GM04504 (cell line): ENCODE results near the gene RIN3.

Experiments
- DNase-seq: peaks from one replicate; pipeline ENCODE4 v3.0.0-alpha.2; 2012; ENCODE audit warnings: low read depth

RIN3 gene

GRCh38 chr14:92687681-92688433, 174.3 kb downstream of the RIN3 start:
- no peak for DNase-seq

GRCh38 chr14:92688434-92689375, 175.1 kb downstream of the RIN3 start:
- DNase-seq, result no peak

- DNase-seq, result no peak
Measured at GRCh38 chr14:92690171-92691011, 176.8 kb downstream of the RIN3 start.

GRCh38 chr14:92692822-92693226, 179.2 kb downstream of the RIN3 start:
- DNase-seq, result no peak

DNA sequence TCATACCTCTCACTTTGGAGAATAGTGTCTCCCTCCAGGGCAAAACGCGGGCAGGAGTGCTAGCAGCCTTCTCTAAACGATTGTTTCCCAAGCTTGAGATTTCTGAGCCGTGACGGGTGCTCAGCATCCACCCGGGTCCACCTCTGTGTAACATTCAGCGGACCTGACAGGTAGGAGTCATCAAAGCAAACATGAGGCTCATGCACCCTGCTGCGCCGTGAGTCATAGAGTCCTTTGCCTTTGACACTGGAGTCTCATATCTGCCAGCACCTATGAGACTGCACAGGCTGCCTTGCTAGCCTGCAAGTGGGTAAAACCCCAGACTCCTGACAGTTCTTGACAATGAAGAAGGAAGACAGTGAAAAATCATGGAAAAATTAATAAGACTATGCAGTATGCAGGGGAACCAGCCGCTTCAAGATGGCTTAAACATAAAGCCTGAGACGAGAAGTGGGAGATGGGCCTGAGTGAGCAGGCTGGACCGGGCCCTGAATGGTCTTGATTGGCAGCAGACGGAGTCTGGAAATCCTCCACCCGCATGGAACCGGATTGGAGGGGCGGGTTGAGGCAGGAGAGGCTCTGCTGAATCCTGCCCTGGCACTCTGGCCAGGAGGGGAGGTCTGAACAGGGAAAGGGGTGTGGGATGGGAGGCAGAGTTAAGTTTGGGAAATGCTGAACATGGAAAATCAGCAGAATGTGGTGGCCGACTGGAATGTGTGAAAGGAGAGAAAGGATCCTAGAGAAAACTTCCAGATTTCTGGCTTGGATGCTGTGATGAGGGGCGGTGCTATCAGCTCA, 180.6 kb downstream of the RIN3 start:
- no peak for DNase-seq

DNA sequence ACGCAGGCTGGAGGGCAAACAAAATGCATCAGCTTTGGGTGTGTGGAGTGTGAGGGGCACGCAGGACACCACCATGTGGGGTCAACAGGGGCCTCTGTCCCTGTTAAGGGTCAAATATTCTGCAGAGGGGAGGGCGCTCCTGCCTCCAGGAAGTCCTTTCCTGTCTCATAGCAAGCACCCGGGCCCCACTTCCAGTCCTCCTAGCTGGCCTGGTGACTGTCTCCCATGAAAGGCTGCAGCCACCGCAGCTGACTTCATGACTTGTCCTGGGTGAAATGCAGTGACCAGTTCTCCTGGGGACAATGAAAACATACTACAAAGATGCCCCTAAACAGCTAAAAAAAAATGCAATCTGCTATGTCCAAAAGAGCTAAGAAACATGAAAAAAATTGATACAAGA, 181.2 kb downstream of the RIN3 start:
- no peak for DNase-seq

DNA sequence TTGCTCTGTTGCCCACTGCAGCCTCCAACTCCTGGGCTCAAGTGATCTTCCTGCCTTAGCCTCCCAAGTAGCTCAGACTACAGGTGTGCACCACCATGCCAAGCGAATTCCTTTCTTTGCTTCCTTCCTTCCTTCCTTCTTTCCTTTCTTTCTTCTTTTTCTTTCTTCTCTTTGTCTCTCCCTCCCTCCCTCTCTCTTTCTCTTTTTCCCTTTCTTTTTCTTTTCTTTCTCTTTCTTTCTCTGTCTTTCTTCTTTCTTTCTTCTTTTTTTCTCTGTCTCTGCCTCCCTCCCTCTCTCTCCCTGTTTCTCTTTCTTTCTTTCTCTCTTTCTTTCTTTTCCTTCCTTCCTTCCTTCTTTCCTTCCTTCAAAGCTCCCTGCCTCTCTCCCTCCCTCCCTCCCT, 182.0 kb downstream of the RIN3 start:
- DNase-seq, result no peak

DNA sequence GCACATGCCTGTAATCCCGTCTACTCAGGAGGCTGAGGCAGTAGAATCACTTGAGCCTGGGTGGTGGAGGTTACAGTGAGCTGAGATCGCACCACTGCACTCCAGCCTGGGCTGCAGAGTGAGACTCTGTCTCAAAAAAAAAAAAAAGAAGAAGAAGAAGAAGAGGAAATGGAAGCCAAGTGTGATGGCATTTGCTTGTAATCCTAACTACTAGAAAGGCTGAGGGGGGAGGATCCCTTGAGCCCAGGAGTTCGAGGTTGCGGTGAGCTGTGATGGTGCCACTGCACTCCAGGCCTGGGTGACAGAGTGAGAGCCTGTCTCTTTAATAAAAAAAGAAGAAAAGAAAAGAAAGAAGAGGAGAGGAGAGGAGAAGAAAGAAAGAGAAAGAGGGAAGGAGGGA, 182.8 kb downstream of the RIN3 start:
- DNase-seq, result no peak

DNA sequence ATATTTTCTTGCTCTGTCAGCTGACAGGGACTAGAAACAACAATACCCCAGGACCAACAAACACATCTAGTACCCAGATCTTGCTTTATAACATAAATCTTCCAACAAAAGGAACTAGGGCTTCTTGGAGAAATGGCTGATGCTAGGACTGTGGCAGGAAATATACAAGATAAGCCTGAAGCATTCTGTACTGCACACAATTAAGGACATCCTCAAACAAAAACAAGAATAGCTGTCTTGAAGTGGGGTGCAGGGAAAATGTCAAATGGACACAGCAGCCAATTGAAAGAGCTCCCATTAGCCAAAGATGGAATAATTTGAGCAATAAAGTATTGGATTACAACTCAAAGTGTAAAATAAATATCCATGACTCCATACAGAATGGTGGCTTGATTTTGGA, 184.8 kb downstream of the RIN3 start:
- DNase-seq, result no peak

GRCh38 chr14:92701826-92702225, 188.2 kb downstream of the RIN3 start:
- DNase-seq, result no peak

GRCh38 chr14:92702441-92702918, 188.9 kb downstream of the RIN3 start:
- DNase-seq, result no peak

- no peak for DNase-seq
Measured at GRCh38 chr14:92703516-92703915, 189.9 kb downstream of the RIN3 start.

- no peak for DNase-seq
Measured at GRCh38 chr14:92704036-92704804, 190.6 kb downstream of the RIN3 start.

DNA sequence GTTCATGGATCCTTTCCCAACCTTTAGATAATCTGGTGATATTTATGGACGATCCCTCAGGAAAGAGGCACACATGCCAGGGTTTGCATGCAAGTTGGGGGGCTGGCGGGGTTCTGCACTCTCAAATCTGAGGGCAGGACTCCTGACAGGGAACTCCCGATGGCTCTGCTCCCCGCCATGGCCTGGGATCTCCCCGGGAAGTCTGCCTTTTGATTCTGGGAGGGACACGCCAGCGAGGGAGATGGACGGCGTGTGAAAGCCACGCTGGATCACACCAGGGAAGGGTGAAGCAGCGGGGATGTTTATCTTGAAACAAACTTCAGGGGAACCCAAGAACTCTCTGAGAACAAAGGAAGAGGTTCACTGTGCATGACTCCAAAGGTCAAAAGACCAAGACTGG, 191.2 kb downstream of the RIN3 start:
- DNase-seq, result no peak

DNA sequence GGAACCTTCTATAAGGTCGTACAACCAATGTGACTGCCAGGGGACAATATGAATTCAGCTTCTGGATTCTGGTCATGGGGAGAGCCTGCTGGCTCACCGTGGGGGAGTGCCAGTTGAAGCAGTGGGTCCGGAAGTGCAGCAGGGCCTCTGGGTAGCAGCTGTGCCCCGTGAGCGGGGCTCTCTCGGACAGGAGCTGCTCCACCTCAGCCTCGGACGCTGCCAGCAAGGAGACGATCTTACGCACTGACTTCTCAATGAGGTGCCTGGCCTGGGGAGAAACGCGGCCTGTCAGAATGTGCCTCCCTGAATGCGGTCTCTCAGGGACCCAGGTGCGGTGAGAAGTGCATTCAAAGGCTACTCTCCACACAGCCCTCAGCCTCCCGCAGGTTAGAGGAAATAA, 192.8 kb downstream of the RIN3 start:
- DNase-seq, result no peak

DNA sequence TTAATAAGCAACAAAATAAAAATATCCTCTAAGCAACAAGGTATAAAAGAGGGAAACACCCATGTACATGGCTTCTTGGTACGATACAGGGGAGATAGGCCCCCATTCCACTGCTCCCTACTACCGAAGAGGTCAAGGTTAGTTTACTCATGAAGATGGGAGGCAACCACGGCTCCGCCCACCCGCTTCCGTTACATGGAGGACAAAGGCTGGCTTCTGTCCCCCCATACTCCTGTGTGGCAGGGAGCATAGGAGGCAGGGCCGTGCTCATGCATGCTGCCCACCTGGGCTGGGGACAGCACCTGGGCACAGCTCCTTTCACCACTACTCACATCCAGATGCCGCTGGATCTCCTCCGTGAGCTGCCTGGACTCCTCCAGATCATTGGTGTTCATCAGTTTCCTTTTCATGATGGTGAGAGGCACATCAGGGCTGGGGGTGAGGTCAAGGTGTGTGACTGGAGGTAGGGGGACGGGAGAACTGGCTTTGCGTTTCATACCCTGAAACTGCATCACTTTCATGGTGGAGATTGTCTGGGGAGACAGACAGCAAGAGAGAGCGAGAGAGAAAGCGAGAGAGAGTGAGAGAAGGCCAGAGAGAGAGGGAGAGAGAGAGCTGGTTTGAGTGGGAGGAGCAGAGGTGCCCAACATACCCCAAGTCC, 195.9 kb downstream of the RIN3 start:
- no peak for DNase-seq

DNA sequence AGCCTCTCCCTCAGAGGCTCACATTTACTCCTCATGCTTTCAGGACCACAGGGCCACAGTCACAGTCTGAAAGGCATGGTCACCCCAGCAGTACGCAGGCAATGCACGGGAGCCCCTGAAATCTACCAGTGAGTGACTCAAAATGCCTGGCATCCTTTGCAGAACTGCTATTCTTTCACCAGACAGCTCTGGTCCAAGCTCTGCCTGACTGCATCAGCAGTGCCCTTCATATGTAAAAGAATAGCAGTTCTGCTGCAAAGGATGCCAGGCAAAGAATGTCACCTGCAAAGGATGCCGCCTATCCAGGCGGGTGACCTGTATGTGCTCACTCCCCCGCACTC, 196.4 kb downstream of the RIN3 start:
- no peak for DNase-seq

GRCh38 chr14:92711976-92712653, 198.5 kb downstream of the RIN3 start:
- no peak for DNase-seq

DNA sequence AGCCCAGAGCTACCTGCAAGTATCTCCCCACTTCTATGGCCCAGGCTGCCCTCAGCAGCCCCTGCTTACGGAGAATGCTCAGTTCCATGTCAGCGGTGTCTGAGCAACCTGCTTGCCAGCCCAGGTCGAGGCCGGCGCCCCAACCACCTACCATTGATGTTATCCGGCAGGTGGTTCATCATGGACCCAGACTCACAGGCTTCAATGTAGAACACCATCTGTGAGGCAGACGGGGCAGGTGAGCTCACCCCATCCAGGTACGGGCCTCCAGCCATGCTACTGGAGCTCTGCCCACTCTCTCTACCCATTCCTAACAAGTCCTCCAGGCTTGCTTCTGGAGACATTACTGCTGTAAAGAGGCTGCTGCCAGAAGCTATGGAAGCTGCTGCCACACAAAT, 199.1 kb downstream of the RIN3 start:
- no peak for DNase-seq
